ENCODE measurements around the gene STPG1.

DNA sequence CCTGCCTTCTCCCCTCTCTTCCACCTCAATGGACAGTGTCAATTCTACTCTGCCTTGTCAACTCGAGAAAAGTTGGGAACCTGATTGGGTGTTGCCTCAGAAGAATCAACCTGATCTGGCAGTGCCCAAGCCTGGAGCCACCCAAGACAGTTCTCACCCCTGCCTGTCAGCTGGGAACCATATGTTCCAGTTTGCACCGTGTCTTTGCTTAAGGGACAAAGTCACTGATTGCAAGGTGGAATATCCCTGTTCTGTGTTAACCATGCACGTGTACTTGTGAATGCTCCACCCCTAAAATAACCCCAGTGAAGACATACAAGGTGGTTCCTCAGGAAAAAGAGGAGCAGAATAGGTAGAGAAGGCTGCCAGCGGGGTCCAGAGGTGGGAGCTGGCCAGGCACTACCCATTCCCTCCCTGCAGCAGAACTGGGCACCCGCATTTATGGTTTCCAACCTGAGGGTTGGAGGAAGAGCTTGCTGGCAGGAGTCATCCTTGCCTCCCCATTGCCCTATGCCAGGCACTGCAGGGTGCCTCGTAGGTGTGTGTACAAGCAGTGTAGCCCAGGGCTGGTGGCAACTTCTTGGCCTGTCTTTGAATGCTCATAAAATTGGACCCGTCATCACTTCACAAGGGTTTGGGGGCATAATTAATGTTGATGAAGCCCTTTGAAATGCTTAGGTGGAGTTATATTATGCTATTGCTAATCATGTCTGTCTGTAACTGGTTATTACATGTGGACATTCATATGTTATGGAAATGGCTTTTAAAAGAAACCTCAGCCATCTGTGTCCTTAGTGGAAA, 13.4 kb upstream of the STPG1 start:
- TF ChIP-seq, protein P1, sequence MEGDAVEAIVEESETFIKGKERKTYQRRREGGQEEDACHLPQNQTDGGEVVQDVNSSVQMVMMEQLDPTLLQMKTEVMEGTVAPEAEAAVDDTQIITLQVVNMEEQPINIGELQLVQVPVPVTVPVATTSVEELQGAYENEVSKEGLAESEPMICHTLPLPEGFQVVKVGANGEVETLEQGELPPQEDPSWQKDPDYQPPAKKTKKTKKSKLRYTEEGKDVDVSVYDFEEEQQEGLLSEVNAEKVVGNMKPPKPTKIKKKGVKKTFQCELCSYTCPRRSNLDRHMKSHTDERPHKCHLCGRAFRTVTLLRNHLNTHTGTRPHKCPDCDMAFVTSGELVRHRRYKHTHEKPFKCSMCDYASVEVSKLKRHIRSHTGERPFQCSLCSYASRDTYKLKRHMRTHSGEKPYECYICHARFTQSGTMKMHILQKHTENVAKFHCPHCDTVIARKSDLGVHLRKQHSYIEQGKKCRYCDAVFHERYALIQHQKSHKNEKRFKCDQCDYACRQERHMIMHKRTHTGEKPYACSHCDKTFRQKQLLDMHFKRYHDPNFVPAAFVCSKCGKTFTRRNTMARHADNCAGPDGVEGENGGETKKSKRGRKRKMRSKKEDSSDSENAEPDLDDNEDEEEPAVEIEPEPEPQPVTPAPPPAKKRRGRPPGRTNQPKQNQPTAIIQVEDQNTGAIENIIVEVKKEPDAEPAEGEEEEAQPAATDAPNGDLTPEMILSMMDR (conservative IDR thresholded peaks at IDR 0.05 in 1 of 2, IDR thresholded peaks at IDR 0.05 in 1 of 2; ENCODE audit: extremely low read depth in 1 of 2, insufficient read depth in 1 of 2, low read depth in 1 of 2, low read length in 2 of 2): no peak
- TF ChIP-seq EZH2 (IDR thresholded peaks at IDR 0.05; ENCODE audit: borderline replicate concordance, low read length): no peak

Data from mammary epithelial cell (primary cell).